Activated CD8-positive, alpha-beta T cell treated with anti-CD3 and anti-CD28 coated beads for 36 hours (primary cell): ENCODE results near the gene CCDC47. TPM values are rescaled to one million over a fixed set of nuclear protein-coding genes. Genes with fewer than 3 reads are reported as not detected.

Source experiments
- ATAC-seq: fragments of 200-7000 bp; cut with Tn5 transposase; one replicate; pipeline ENCODE4 v1.10.0; 2021; ENCODE audit warnings: mild to moderate bottlenecking, moderate library complexity
- CTCF ChIA-PET: fragments of 350-600 bp; sonication (Branson Sonifier 250); formaldehyde crosslinking; loops from one replicate; lab custom pipeline; 2021; ENCODE audit warnings: antibody characterized with exemption; lab: Charles Lee
- POLR2A ChIA-PET: fragments of 350-600 bp; sonication (Branson Sonifier 250); formaldehyde crosslinking; loops from one replicate; lab custom pipeline; 2021; ENCODE audit warnings: antibody characterized with exemption; lab: Charles Lee
- DNase-seq: peaks from one replicate; pipeline ENCODE4 v3.0.0-alpha.2; 2020
- H3K27ac Mint-ChIP-seq: one replicate; pipeline ENCODE4 v1.8.0; 2021; ENCODE audit warnings: mild to moderate bottlenecking, mixed read lengths
- H3K27me3 Mint-ChIP-seq: one replicate; pipeline ENCODE4 v1.8.0; 2021; ENCODE audit warnings: mixed read lengths
- H3K36me3 Mint-ChIP-seq: one replicate; pipeline ENCODE4 v1.8.0; 2021; ENCODE audit warnings: low read depth, mixed read lengths
- H3K4me1 Mint-ChIP-seq: one replicate; pipeline ENCODE4 v1.8.0; 2021; ENCODE audit warnings: low read depth, mixed read lengths
- H3K4me3 Mint-ChIP-seq: one replicate; pipeline ENCODE4 v1.8.0; 2021; ENCODE audit warnings: mild to moderate bottlenecking, moderate library complexity, mixed read lengths
- H3K9me3 Mint-ChIP-seq: one replicate; pipeline ENCODE4 v1.8.0; 2021; ENCODE audit warnings: mixed read lengths
- intact Hi-C: fragments of 100-400 bp; cut with micrococcal nuclease; formaldehyde crosslinking; loops from one replicate; pipeline ENCODE4 v1.10.0; 2022
- total RNA-seq, 2 experiments: library from RNA; stranded (reverse); gene quantifications; one replicate each; pipeline ENCODE4 v1.2.3, GENCODE V29; 2021
- TF ChIP-seq, protein P1 (sequence below): fragments of 200-600 bp; IDR thresholded peaks from one replicate; pipeline ENCODE4 v1.8.0; 2022; ENCODE audit warnings: antibody characterized with exemption, mild to moderate bottlenecking

CCDC47 gene
- total RNA-seq, 2 experiments from 2014 or later, result 63.0 to 64.4 TPM

DNA sequence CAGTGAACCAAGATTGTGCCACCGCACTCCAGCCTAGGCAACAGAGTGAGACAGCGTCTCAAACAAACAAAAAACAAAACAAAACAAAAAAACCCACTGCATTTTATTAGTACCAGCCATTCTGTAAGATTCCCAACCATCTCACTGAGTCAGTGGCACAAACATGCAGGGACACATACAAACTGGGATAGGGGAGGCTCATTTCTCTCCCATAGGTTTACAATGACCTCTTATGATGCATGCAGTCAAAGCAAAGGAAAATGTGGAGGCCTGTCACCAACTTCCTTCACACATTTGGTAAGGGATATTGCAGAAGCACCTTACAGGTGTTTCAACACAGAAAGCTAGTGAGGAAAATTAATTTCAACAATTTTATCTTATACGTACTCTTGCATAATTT, 19.4 kb downstream of the CCDC47 start:
- H3K27me3 Mint-ChIP-seq, result no peaks in the 10 kb centered on the region
- intact Hi-C loops, result no loop called here
- H3K4me1 Mint-ChIP-seq, result peaks cover 19% of the 10 kb centered on the region
- CTCF ChIA-PET, result no interaction called here
- no peak overlapping the region for H3K27ac Mint-ChIP-seq
- H3K4me3 Mint-ChIP-seq, result no peak overlapping the region
- ATAC-seq (no peak), DNase-seq (no peak)
- TF ChIP-seq, protein P1, sequence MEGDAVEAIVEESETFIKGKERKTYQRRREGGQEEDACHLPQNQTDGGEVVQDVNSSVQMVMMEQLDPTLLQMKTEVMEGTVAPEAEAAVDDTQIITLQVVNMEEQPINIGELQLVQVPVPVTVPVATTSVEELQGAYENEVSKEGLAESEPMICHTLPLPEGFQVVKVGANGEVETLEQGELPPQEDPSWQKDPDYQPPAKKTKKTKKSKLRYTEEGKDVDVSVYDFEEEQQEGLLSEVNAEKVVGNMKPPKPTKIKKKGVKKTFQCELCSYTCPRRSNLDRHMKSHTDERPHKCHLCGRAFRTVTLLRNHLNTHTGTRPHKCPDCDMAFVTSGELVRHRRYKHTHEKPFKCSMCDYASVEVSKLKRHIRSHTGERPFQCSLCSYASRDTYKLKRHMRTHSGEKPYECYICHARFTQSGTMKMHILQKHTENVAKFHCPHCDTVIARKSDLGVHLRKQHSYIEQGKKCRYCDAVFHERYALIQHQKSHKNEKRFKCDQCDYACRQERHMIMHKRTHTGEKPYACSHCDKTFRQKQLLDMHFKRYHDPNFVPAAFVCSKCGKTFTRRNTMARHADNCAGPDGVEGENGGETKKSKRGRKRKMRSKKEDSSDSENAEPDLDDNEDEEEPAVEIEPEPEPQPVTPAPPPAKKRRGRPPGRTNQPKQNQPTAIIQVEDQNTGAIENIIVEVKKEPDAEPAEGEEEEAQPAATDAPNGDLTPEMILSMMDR, result no peak
- peaks cover 53% of the 10 kb centered on the region for H3K36me3 Mint-ChIP-seq
- no peaks in the 10 kb centered on the region for H3K9me3 Mint-ChIP-seq
- POLR2A ChIA-PET, result interaction anchor here (0.6 to 1.5 kb wide), 5 partner anchors 9 to 732 kb away, joined by 3 to 4 read pairs (median 3); partner anchors contain the start of genes CCDC47 and DDX42

DNA sequence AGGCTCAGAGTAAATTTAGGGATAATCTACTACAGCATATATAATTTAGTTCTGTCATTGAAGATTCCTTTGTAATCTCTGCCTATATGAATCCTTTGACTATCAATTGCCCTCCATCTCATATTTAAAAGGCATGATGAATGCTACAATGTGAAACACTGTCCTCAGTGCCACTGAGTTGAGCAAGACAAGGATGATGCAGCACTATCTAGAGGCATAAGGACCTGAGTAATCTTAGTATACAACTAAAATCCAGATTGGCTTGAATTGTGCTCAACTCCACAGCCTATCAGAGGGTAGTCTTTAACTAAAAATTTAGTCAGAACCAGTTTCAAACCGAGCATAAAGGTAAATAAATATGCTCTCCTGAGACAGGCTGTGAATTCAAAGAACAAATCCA, 20.2 kb downstream of the CCDC47 start:
- DNase-seq (no peak), ATAC-seq (no peak)
- Mint-ChIP-seq H3K27ac (no peak overlapping the region), H3K4me1 (peaks cover 19% of the 10 kb centered on the region), H3K9me3 (no peaks in the 10 kb centered on the region), H3K36me3 (peaks cover 51% of the 10 kb centered on the region), H3K27me3 (no peaks in the 10 kb centered on the region), H3K4me3 (no peak overlapping the region)
- POLR2A ChIA-PET, result interaction anchor here (0.6 to 1.2 kb wide), 3 partner anchors 11 to 733 kb away, joined by 3 to 4 read pairs (median 3); no protein-coding TSS in a partner anchor
- CTCF ChIA-PET, result interaction anchor here (1.0 to 1.7 kb wide), 3 partner anchors 9 to 327 kb away, joined by 3 to 4 read pairs (median 3); partner anchors contain the start of gene CCDC47
- intact Hi-C loops, result no loop called here
- TF ChIP-seq, protein P1, result no peak

DNA sequence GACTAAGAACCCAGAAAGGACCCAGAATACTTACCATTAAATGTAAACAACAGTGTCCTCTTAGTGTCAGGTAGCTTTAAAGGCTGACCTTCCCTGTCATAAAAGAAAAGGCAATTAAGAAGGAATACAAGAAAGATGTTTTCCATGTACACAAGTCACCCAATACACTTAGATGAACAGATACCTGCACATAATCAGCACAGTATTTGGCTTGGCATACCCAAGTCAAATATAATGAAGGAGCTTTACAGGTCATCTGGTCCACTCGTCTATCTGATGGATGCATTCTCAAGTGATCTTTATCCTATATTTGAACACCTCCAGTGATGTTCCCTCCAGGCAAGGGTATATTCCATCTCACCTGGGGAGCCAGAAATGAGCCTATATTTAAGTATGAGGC, 20.7 kb downstream of the CCDC47 start:
- Mint-ChIP-seq H3K4me1 (peaks cover 19% of the 10 kb centered on the region), H3K27me3 (no peaks in the 10 kb centered on the region), H3K4me3 (no peak overlapping the region), H3K9me3 (no peaks in the 10 kb centered on the region), H3K36me3 (peaks cover 46% of the 10 kb centered on the region), H3K27ac (no peak overlapping the region)
- CTCF ChIA-PET, result interaction anchor here (0.8 to 1.7 kb wide), 5 partner anchors 10 to 327 kb away, joined by 3 to 4 read pairs (median 3); partner anchors contain the start of gene CCDC47
- ATAC-seq (no peak), DNase-seq (no peak)
- POLR2A ChIA-PET, result interaction anchor here (0.7 to 3.1 kb wide), 5 partner anchors 9 to 55 kb away, joined by 3 to 14 read pairs (median 3); no protein-coding TSS in a partner anchor
- intact Hi-C loops, result no loop called here
- TF ChIP-seq, protein P1, result no peak

DNA sequence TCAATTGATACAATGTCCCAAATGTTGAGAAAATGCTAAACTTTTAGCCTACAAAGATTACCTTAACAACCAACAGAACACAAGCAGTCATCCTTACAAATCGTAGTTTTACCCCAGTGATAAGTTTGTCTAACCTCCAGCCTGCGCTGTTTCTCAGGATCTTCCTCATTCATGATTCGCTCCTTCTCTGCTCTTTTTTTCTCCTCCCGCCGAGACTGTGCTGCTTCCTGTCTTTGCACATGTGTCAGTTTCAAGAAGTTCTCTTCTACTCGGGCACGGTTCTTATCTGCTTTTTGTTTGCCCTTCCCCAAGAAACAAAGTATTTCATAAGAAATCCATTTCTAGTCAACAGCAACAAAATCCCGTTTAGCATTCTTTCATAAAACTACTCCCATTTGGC, 21.6 kb downstream of the CCDC47 start:
- peak; percentile 73 for ATAC-seq

More for the DNA sequence above, 21.6 kb downstream of the CCDC47 start:
- TF ChIP-seq, protein P1, result no peak
- no peaks in the 10 kb centered on the region for H3K9me3 Mint-ChIP-seq
- H3K27ac Mint-ChIP-seq, result peak overlapping the region; percentile 86
- no peaks in the 10 kb centered on the region for H3K27me3 Mint-ChIP-seq
- peak overlapping the region; percentile 57 for H3K4me3 Mint-ChIP-seq
- ChIA-PET POLR2A (interaction anchor here (0.7 to 3.1 kb wide), 4 partner anchors 10 to 54 kb away, joined by 3 to 14 read pairs (median 3); no protein-coding TSS in a partner anchor), CTCF (interaction anchor here (0.8 to 1.7 kb wide), 4 partner anchors 11 to 326 kb away, joined by 3 to 4 read pairs (median 4); no protein-coding TSS in a partner anchor)
- peak; percentile 43 for DNase-seq
- intact Hi-C loops, result no loop called here
- peaks cover 19% of the 10 kb centered on the region for H3K4me1 Mint-ChIP-seq
- peaks cover 41% of the 10 kb centered on the region for H3K36me3 Mint-ChIP-seq
